GM18951 (cell line): ENCODE results near the gene APBB2.
"Not testable (repeated sequence)": the region's sequence is repeated elsewhere in the genome, so short reads cannot be mapped to it uniquely, and the experiment has no call there.

ENCODE experiments used
- POLR2A ChIP-seq: IDR thresholded peaks from 4 replicates; pipeline ENCODE4 v1.6.1; 2011; ENCODE audit warnings: mild to moderate bottlenecking; ENCODE audit not compliant: insufficient read length, insufficient read depth; ENCODE audit errors: extremely low read depth
- in situ Hi-C: fragments of 300-500 bp; cut with MboI; formaldehyde crosslinking; loops from one replicate; pipeline ENCODE4 v1.12.0; 2022; ENCODE audit warnings: low sequenced_read_pairs, mixed read lengths, inconsistent platforms; ENCODE audit not compliant: unreplicated experiment

The APBB2 gene

GRCh38 chr4:41070516-41071281 lies 143.6 kb downstream of the APBB2 start:
- no peak for TF ChIP-seq POLR2A
- in situ Hi-C loops: no loop called here

GRCh38 chr4:41069838-41070237 lies 144.5 kb downstream of the APBB2 start:
- in situ Hi-C loops: no loop called here
- no peak for TF ChIP-seq POLR2A

DNA sequence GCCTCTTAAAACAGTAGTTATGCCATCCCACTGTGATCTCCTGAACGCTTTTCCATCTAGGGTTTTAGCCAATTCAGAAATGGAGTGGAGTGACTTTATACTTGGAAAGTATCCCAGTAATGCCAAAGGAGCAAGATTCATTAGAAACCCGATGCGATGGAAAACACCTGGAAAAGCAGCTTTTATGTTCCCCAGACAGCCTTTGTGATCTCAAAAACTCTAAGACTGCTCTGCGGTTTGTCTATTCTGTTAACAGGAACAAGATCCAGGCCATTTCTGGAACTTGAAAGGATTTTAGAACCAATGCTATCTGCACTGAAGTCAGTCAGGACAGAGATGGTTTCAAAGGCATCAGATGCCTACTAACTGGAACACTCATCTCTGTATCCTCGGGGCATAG lies 145.1 kb downstream of the APBB2 start:
- no peak for TF ChIP-seq POLR2A
- in situ Hi-C loops: no loop called here

GRCh38 chr4:41067369-41067768 lies 147.0 kb downstream of the APBB2 start:
- in situ Hi-C loops: no loop called here
- TF ChIP-seq POLR2A: no peak

DNA sequence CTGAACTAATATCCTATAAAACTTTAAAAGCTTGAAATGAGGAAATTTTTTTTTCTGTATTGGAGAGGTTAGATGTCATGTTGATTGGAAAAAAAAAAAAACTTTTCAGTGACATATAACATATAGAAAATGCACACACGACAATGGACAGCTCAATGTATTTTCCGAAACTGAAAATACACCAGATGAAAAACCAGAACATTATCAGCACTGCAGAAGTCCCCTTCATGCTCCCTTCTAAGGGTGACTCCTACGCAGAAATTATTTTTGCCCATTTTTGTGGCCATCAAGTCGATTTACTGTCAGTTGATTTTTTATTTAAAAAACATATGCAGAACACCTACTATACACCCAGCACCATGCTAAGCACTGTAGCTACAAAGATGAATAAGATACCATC lies 148.3 kb downstream of the APBB2 start:
- TF ChIP-seq POLR2A: no peak
- in situ Hi-C loops: no loop called here

GRCh38 chr4:41065434-41066006 lies 148.8 kb downstream of the APBB2 start:
- no peak for TF ChIP-seq POLR2A
- in situ Hi-C loops: no loop called here

DNA sequence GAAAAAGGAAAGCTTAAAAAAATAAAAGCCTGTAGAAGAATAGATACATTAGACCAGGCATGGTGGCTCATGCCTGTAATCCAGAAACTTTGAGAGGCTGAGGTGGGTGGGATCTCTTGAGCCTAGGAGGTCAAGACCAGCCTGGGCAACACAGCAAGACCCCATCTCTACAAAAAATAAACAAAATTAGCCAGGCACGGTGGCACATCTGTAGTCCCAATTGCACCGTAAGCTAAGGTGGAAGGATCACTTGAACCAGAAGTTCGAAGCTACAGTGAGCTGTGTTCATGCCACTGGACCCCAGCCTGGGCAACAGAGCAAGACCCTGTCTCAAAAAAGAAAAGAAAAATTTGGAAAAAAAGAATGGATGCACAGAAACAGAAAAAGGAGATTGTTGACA lies 149.4 kb downstream of the APBB2 start:
- TF ChIP-seq POLR2A: no peak
- in situ Hi-C loops: no loop called here

DNA sequence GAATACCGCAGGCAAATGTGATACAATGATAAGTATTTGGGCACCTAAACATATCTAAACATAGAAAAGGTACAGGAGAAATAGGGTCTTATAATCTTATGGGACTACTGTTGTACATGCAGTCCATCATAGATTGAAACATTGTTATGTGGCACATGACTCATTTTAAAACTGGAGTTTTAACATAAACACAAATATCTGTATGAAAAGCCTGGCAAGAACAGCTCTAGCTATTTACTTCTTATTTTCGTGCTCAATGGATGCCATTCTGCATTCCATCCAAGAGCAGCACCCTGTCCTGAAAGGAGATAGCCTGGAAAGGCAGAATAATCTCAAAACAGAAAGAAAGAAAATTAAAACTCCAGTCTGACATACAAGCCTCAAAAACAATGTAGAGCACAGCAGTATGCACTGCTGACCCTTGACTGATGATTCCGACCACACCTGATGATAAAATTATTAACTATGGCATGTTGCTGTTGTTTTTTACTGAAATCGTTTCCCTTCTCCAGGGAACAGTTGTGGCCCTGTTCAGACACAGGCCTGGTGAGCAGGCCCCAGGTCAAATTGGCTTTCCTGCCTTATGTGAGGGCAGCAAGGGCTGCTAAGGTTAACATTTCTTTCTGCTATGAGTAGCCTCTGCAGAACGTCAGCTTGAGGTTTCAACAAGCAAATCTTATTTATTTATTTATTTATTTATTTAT lies 152.7 kb downstream of the APBB2 start:
- no peak for TF ChIP-seq POLR2A
- in situ Hi-C loops: no loop called here

- TF ChIP-seq POLR2A: no peak
Measured at GRCh38 chr4:41060352-41061334, 153.7 kb downstream of the APBB2 start.

GRCh38 chr4:41059411-41059810 lies 154.9 kb downstream of the APBB2 start:
- in situ Hi-C loops: not testable (repeated sequence)

More at GRCh38 chr4:41060352-41061334, 153.7 kb downstream of the APBB2 start:
- in situ Hi-C loops: no loop called here

DNA sequence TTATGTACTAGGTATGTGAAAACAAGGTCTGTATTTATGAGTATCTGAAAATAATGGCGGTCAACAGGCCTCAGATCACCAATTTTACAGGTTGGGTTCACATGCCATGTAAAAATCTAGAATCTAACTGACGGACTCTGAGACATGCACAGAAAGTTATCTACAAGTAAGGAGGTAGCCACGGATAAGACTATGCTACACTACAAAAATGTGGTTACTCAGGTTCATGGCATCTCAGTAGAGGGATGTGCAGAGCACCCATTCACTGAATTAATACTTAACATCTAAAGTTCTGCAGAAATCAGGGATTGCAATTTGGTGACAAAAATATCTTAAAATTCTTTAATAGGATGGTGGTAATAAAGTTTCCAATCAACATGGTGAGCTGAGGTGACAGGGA lies 155.9 kb downstream of the APBB2 start:
- no peak for TF ChIP-seq POLR2A
- in situ Hi-C loops: no loop called here

DNA sequence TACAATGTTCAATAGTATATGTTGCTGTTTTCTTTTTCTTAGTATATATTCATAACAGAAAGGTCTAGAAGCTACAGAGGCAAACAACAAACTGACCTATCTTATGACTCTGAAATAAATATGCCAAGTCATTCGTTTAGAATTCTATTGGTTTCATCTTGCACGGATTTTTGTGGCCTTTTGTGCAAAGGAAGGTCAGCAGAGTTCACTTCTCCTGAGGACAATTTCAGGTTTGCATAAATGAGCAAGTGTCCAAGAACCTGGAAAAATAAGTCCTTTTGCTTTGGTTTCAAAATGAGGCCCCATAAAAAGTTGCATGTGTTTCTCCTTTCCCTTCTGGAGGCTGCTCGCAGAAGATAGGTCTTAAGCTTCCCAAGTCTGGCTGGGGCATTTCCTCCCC lies 156.9 kb downstream of the APBB2 start:
- in situ Hi-C loops: no loop called here
- TF ChIP-seq POLR2A: no peak

DNA sequence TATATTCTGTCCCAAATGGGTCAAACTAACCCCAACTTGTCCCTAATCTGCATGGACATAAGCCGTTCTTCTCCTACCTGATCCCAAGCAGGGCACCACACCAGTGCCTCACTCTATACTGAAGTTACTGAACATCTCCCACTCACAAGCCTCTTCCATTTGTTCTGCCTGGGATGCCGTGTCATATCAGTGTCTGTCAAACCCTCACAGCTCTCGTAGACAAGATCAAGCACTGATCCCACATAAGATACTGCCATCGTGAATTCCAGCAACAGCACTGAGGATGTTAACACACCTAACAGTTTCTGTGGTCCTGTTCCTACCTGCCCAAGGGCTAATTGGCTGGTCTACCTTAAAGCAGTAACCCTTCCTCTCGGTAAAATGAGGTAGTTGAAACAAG lies 162.1 kb downstream of the APBB2 start:
- no peak for TF ChIP-seq POLR2A
- in situ Hi-C loops: no loop called here
